K562 (cell line): ENCODE results near the gene GEN1. TPM values are rescaled to one million over a fixed set of nuclear protein-coding genes. Genes with fewer than 3 reads are reported as not detected.
A peak's percentile ranks its signal among the peaks of the same experiment; 100 is the strongest.

Source experiments
- ADNP ChIP-seq: fragments of 200-800 bp; sonication (Bioruptor generic); IDR thresholded peaks from 2 replicates; pipeline ENCODE4 v1.6.1; 2016; ENCODE audit warnings: missing genetic modification characterization, missing compliant biosample characterization
- CXXC5 ChIP-seq: fragments of 250-450 bp; sonication (Bioruptor Pico); IDR thresholded peaks from 2 replicates; pipeline ENCODE4 v1.8.0; 2022; ENCODE audit warnings: inconsistent platforms, mild to moderate bottlenecking, moderate library complexity
- GMEB1 ChIP-seq: fragments of 250-450 bp; sonication (Bioruptor Pico); IDR thresholded peaks from 2 replicates; pipeline ENCODE4 v1.4.0; 2020; ENCODE audit warnings: mild to moderate bottlenecking
- HLTF ChIP-seq: fragments of 450-650 bp; IDR thresholded peaks from 2 replicates; pipeline ENCODE4 v1.6.1; 2016
- HOMEZ ChIP-seq: fragments of 250-450 bp; sonication (Bioruptor Pico); IDR thresholded peaks from 2 replicates; pipeline ENCODE4 v1.4.0; 2020; ENCODE audit warnings: mild to moderate bottlenecking, moderate library complexity
- ID3 ChIP-seq, 2 experiments: fragments of 250-450 bp in 1 of 2; fragments of 450-650 bp in 1 of 2; sonication (Bioruptor Pico) in 1 of 2; IDR thresholded peaks; 2 replicates each; pipeline versions ENCODE4 v1.6.1 to v1.8.0; 2016 to 2021; ENCODE audit warnings: mild to moderate bottlenecking in 2 of 2, moderate library complexity in 2 of 2, missing compliant biosample characterization in 1 of 2, missing genetic modification characterization in 1 of 2
- KDM5B ChIP-seq: fragments of 200-600 bp; sonication (generic); IDR thresholded peaks from 2 replicates; pipeline ENCODE4 v1.6.1; 2012; ENCODE audit warnings: low read depth, mild to moderate bottlenecking, moderate library complexity, low read length, control low read depth, inconsistent platforms; ENCODE audit not compliant: insufficient replicate concordance
- KLF16 ChIP-seq: IDR thresholded peaks from 2 replicates; pipeline ENCODE4 v1.6.1; 2016; ENCODE audit warnings: antibody characterized with exemption
- MBD2 ChIP-seq: sonication (generic); IDR thresholded peaks from 2 replicates; pipeline ENCODE4 v1.6.1; 2016; ENCODE audit warnings: low read depth, borderline replicate concordance
- NCOA4 ChIP-seq: fragments of 450-650 bp; IDR thresholded peaks from 2 replicates; pipeline ENCODE4 v1.6.1; 2018; ENCODE audit warnings: mild to moderate bottlenecking; ENCODE audit not compliant: partially characterized antibody
- NR2F6 ChIP-seq: fragments of 450-650 bp; formaldehyde crosslinking; IDR thresholded peaks from 2 replicates; pipeline ENCODE4 v1.4.0; 2020; ENCODE audit warnings: mild to moderate bottlenecking
- PKNOX1 ChIP-seq: fragments of 450-650 bp; IDR thresholded peaks from 2 replicates; pipeline ENCODE4 v1.6.1; 2016
- RAD21 ChIP-seq, 2 experiments: fragments of 250-450 bp in 1 of 2; fragments of 450-650 bp in 1 of 2; sonication (Bioruptor Pico) in 1 of 2; formaldehyde crosslinking in 1 of 2; IDR thresholded peaks in 1 of 2; conservative IDR thresholded peaks in 1 of 2; 2 replicates each; pipeline versions ENCODE4 v1.4.0 to v1.8.0; 2020 to 2022; ENCODE audit warnings: mild to moderate bottlenecking in 2 of 2, moderate library complexity in 1 of 2
- SIRT6 ChIP-seq: IDR thresholded peaks from one replicate; pipeline ENCODE4 v1.6.1; 2012; ENCODE audit warnings: low read depth, mild to moderate bottlenecking, control low read depth, inconsistent platforms, low read length, moderate library complexity
- SMARCB1 ChIP-seq: IDR thresholded peaks from 2 replicates; pipeline ENCODE4 v1.6.1; 2011; ENCODE audit warnings: improper control_type of control experiment, low read depth; ENCODE audit not compliant: insufficient read length
- SP1 ChIP-seq: sonication (generic); formaldehyde crosslinking; IDR thresholded peaks from 2 replicates; pipeline ENCODE4 v1.8.1; 2022; ENCODE audit warnings: mild to moderate bottlenecking, missing genetic modification reagents
- TAL1 ChIP-seq: fragments of 450-650 bp; IDR thresholded peaks from 2 replicates; pipeline ENCODE4 v1.6.1; 2016; ENCODE audit warnings: mild to moderate bottlenecking
- THRB ChIP-seq: fragments of 450-650 bp; formaldehyde crosslinking; conservative IDR thresholded peaks from 2 replicates; pipeline ENCODE4 v1.4.0; 2022; ENCODE audit warnings: mild to moderate bottlenecking, missing genetic modification characterization
- USF2 ChIP-seq: sonication (generic); formaldehyde crosslinking; IDR thresholded peaks from 2 replicates; pipeline ENCODE4 v1.5.0; 2020; ENCODE audit warnings: missing genetic modification reagents
- ZNF197 ChIP-seq: fragments of 200-800 bp; sonication (Bioruptor generic); IDR thresholded peaks from 2 replicates; pipeline ENCODE4 v1.6.1; 2016; ENCODE audit warnings: low read depth, missing genetic modification characterization, missing compliant biosample characterization
- ZNF253 ChIP-seq: fragments of 250-450 bp; sonication (Bioruptor Pico); conservative IDR thresholded peaks from 2 replicates; pipeline ENCODE4 v1.6.1; 2021; ENCODE audit warnings: mild to moderate bottlenecking
- ZNF436 ChIP-seq: fragments of 250-450, 450-650 bp; sonication (Bioruptor Pico); formaldehyde crosslinking; IDR thresholded peaks from 2 replicates; pipeline ENCODE4 v1.7.0; 2020; ENCODE audit warnings: mild to moderate bottlenecking
- ZNF444 ChIP-seq: fragments of 250-450 bp; sonication (Bioruptor Pico); IDR thresholded peaks from 2 replicates; pipeline ENCODE4 v1.4.0; 2020; ENCODE audit warnings: mild to moderate bottlenecking, moderate library complexity
- polyA plus RNA-seq, 8 experiments: library from polyadenylated mRNA; depleted of rRNA in 4 of 8; stranded (reverse) in 5 of 8; unstranded in 3 of 8; fragments of >200 nt; fragmentation: Nextera tagmentation in 2 of 8; fragmentation: Illumina TruSeq in 1 of 8; extraction: Ambion mirVana in 2 of 8; extraction: Trizol in 1 of 8; gene quantifications; 2 replicates each; pipeline versions ENCODE4 v1.2.1 to v1.2.3, GENCODE V29; 2011 to 2014; ENCODE audit warnings: inconsistent platforms in 1 of 8, missing spikeins in 1 of 8
- total RNA-seq, 7 experiments: library from RNA; depleted of rRNA in 6 of 7; stranded (reverse); fragments of >200 nt in 6 of 7; fragmentation: Illumina TruSeq in 2 of 7; extraction: Trizol in 2 of 7; gene quantifications; 2 replicates each; pipeline versions ENCODE4 v1.2.1 to v1.2.3, GENCODE V29; 2011 to 2021; ENCODE audit warnings: low replicate concordance in 1 of 7

The GEN1 gene
- total and polyA plus RNA-seq, 9 of the 15 experiments (the other 6 are each of a cell fraction or from before 2014, with no cell fraction given), result 8.6 to 39.7 (median 24.5) TPM

GRCh38 chr2:17717666-17718065 is 36.3 kb upstream of the GEN1 start (continued):
- TF ChIP-seq ADNP (tag) (no peak), ID3 (CRISPR knock-in tag; IDR thresholded peaks at IDR 0.05) (no peak), ID3 (tag; IDR thresholded peaks at IDR 0.05) (no peak), KDM5B (no peak), ZNF444 (CRISPR knock-in tag) (no peak), ZNF197 (CRISPR knock-in tag) (no peak), THRB (no peak), ZNF436 (no peak), PKNOX1 (peak; percentile 40; the same call in 1 of the 2 replicates), CXXC5 (CRISPR knock-in tag) (peak; percentile 51), HLTF (no peak), GMEB1 (no peak), TAL1 (peak; percentile 90), SIRT6 (no peak), ZNF253 (CRISPR knock-in tag) (no peak), MBD2 (no peak), NR2F6 (CRISPR knock-in tag) (no peak), SP1 (no peak), USF2 (no peak), KLF16 (peak; percentile 89), NCOA4 (no peak), RAD21 (CRISPR knock-in tag; conservative IDR thresholded peaks at IDR 0.05 in 1 of 2, IDR thresholded peaks at IDR 0.05 in 1 of 2) (no peak), SMARCB1 (no peak), HOMEZ (no peak)
